CD14-positive monocyte (primary cell): ENCODE data around the gene PTPN14. TPM values are rescaled to one million over a fixed set of nuclear protein-coding genes. Genes with fewer than 3 reads are reported as not detected.

ENCODE experiments used
- DNase-seq, 3 donors: peaks; one replicate each; pipeline ENCODE4 v3.0.0-alpha.2; 2011 to 2022
- H2AFZ ChIP-seq: 2 replicates; pipeline ENCODE4 v1.6.0; 2012; ENCODE audit warnings: mild to moderate bottlenecking, low read depth, low read length, inconsistent platforms; ENCODE audit not compliant: insufficient read depth, poor library complexity, severe bottlenecking
- H3K27ac ChIP-seq, 2 donors: 1 replicate in 1 of 2; 2 replicates in 1 of 2; pipeline ENCODE4 v1.5.1; 2012 to 2013; ENCODE audit warnings: low read length in 2 of 2, control low read depth in 1 of 2, inconsistent platforms in 1 of 2, low read depth in 1 of 2, mild to moderate bottlenecking in 1 of 2
- H3K27me3 ChIP-seq, 2 donors: one replicate each; pipeline versions ENCODE4 v1.6.0 to v1.6.1; 2011 to 2013; ENCODE audit warnings: low read length in 2 of 2; ENCODE audit not compliant: control insufficient read depth in 2 of 2, insufficient read depth in 2 of 2
- H3K36me3 ChIP-seq, 2 donors: replicated peaks in 1 of 2; 1 replicate in 1 of 2; 2 replicates in 1 of 2; pipeline versions ENCODE4 v1.5.1 to v1.6.1; 2012 to 2013; ENCODE audit warnings: low read length in 2 of 2, control low read depth in 1 of 2, inconsistent platforms in 1 of 2, mild to moderate bottlenecking in 1 of 2; ENCODE audit not compliant: insufficient read depth in 2 of 2, control insufficient read depth in 1 of 2
- H3K4me1 ChIP-seq, 2 donors: 1 replicate in 1 of 2; 2 replicates in 1 of 2; pipeline versions ENCODE4 v1.5.1 to v1.6.1; 2012 to 2013; ENCODE audit warnings: low read length in 2 of 2, control low read depth in 1 of 2, inconsistent platforms in 1 of 2, mild to moderate bottlenecking in 1 of 2, moderate library complexity in 1 of 2; ENCODE audit not compliant: insufficient read depth in 2 of 2, control insufficient read depth in 1 of 2
- H3K4me2 ChIP-seq: replicated peaks from 2 replicates; pipeline ENCODE3; 2012; ENCODE audit warnings: low read length, moderate library complexity, mild to moderate bottlenecking; ENCODE audit not compliant: poor library complexity, severe bottlenecking; ENCODE audit errors: extremely low read depth
- H3K4me3 ChIP-seq, 3 experiments: fragments of 200-600 bp in 1 of 3; sonication (generic) in 1 of 3; replicated peaks in 1 of 3; 1 replicate in 2 of 3; 2 replicates in 1 of 3; pipeline ENCODE4 v1.5.1; 2011 to 2013; ENCODE audit warnings: low read length in 3 of 3, mild to moderate bottlenecking in 3 of 3, control low read depth in 2 of 3, low read depth in 2 of 3, inconsistent platforms in 1 of 3, moderate library complexity in 1 of 3
- H3K79me2 ChIP-seq: 2 replicates; pipeline ENCODE4 v1.6.0; 2012; ENCODE audit warnings: mild to moderate bottlenecking, control low read depth, inconsistent platforms, low read length, moderate library complexity; ENCODE audit not compliant: insufficient read depth
- H3K9ac ChIP-seq: 2 replicates; pipeline ENCODE4 v1.6.0; 2017; ENCODE audit warnings: low read length, mild to moderate bottlenecking; ENCODE audit not compliant: insufficient read depth, poor library complexity, severe bottlenecking
- H3K9me3 ChIP-seq, 2 donors: replicated peaks in 1 of 2; 1 replicate in 1 of 2; 2 replicates in 1 of 2; pipeline versions ENCODE4 v1.5.1 to v1.6.1; 2012 to 2013; ENCODE audit warnings: low read length in 2 of 2, control low read depth in 1 of 2; ENCODE audit not compliant: control insufficient read depth in 1 of 2, insufficient read depth in 1 of 2
- H4K20me1 ChIP-seq: 2 replicates; pipeline ENCODE4 v1.6.0; 2012; ENCODE audit warnings: mild to moderate bottlenecking, low read length, control low read depth, moderate library complexity; ENCODE audit not compliant: insufficient read depth
- H3K27ac Mint-ChIP-seq, 7 donors: one replicate each; pipeline ENCODE4 v1.8.0; 2020; ENCODE audit warnings: mild to moderate bottlenecking in 7 of 7, mixed read lengths in 7 of 7, moderate library complexity in 6 of 7, inconsistent platforms in 2 of 7
- H3K27me3 Mint-ChIP-seq, 3 donors: one replicate each; pipeline ENCODE4 v1.8.0; 2021 to 2022; ENCODE audit warnings: low read depth in 3 of 3, mild to moderate bottlenecking in 3 of 3, mixed read lengths in 3 of 3, moderate library complexity in 3 of 3, inconsistent platforms in 1 of 3
- H3K36me3 Mint-ChIP-seq, 2 donors: one replicate each; pipeline ENCODE4 v1.8.0; 2020; ENCODE audit warnings: mixed read lengths in 2 of 2, inconsistent platforms in 1 of 2, mild to moderate bottlenecking in 1 of 2
- H3K4me1 Mint-ChIP-seq: one replicate; pipeline ENCODE4 v1.8.0; 2020; ENCODE audit warnings: mild to moderate bottlenecking, mixed read lengths
- H3K4me3 Mint-ChIP-seq, 2 donors: one replicate each; pipeline ENCODE4 v1.8.0; 2020; ENCODE audit warnings: mild to moderate bottlenecking in 2 of 2, mixed read lengths in 2 of 2, moderate library complexity in 1 of 2
- H3K9me3 Mint-ChIP-seq, 7 donors: one replicate each; pipeline ENCODE4 v1.8.0; 2020 to 2022; ENCODE audit warnings: mixed read lengths in 7 of 7, mild to moderate bottlenecking in 6 of 7, moderate library complexity in 6 of 7, inconsistent platforms in 2 of 7
- CTCF ChIP-seq: fragments of 200-600 bp; IDR thresholded peaks from one replicate; pipeline ENCODE4 v1.8.0; 2022; ENCODE audit warnings: antibody characterized with exemption, mild to moderate bottlenecking
- WGBS: methylation state at CpG from one replicate; pipeline ENCODE4 v1.1.5; 2013; ENCODE audit warnings: missing lambda C conversion rate; ENCODE audit not compliant: insufficient coverage; 5-methylcytosine and 5-hydroxymethylcytosine counted together
- intact Hi-C, 2 donors: fragments of 100-400 bp; cut with micrococcal nuclease; formaldehyde crosslinking; loops; one replicate each; pipeline versions ENCODE4 v1.15.0 to v1.15.1; 2023
- polyA plus RNA-seq, 3 donors: library from polyadenylated mRNA; depleted of rRNA in 1 of 3; unstranded in 2 of 3; stranded (reverse) in 1 of 3; fragments of 300-500 nt in 2 of 3; fragments of >200 nt in 1 of 3; fragmentation: Illumina TruSeq in 2 of 3; gene quantifications; 1 replicate in 2 of 3; 2 replicates in 1 of 3; pipeline ENCODE4 v1.2.3, GENCODE V29; 2012 to 2021

The PTPN14 gene
- polyA plus RNA-seq, 3 donors, result 0.01 TPM; not detected in 1

GRCh38 chr1:214475331-214475730, 76.1 kb downstream of the PTPN14 start:
- 90% methylated on average over 1 of the region's 2 CpGs for WGBS
- Mint-ChIP-seq H3K27ac (no peak overlapping the region), H3K4me1 (no peaks in the 10 kb centered on the region), H3K27me3 (peaks cover 3 to 6% (median 6%) of the 10 kb centered on the region in 3 donors), H3K9me3 (no peaks in the 10 kb centered on the region), H3K36me3 (no peaks in the 10 kb centered on the region), H3K4me3 (no peak overlapping the region)
- no peaks in the 10 kb centered on the region for H4K20me1 ChIP-seq
- no peak overlapping the region for H3K9ac ChIP-seq
- H3K27ac ChIP-seq, result no peak overlapping the region
- no peaks in the 10 kb centered on the region for H3K4me1 ChIP-seq
- no peaks in the 10 kb centered on the region for H3K27me3 ChIP-seq
- no peaks in the 10 kb centered on the region for H3K9me3 ChIP-seq
- no peak for DNase-seq
- H3K36me3 ChIP-seq, result no peaks in the 10 kb centered on the region
- TF ChIP-seq CTCF, result no peak
- no peak overlapping the region for H3K4me2 ChIP-seq
- H3K79me2 ChIP-seq, result no peaks in the 10 kb centered on the region
- no peak overlapping the region for H3K4me3 ChIP-seq
- intact Hi-C loops, result no loop called here
- H2AFZ ChIP-seq, result no peak overlapping the region

GRCh38 chr1:214474467-214474866, 76.9 kb downstream of the PTPN14 start:
- WGBS, result no CpG with 5 or more reads among the region's 3 CpGs
- no peaks in the 10 kb centered on the region for H3K79me2 ChIP-seq
- H3K27me3 Mint-ChIP-seq, result peaks cover 3 to 6% (median 6%) of the 10 kb centered on the region in 3 donors

More at GRCh38 chr1:214474467-214474866, 76.9 kb downstream of the PTPN14 start:
- Histone ChIP-seq H3K27ac (no peak overlapping the region), H3K36me3 (no peaks in the 10 kb centered on the region), H2AFZ (no peak overlapping the region), H3K4me2 (no peak overlapping the region), H3K27me3 (no peaks in the 10 kb centered on the region), H3K4me3 (no peak overlapping the region), H4K20me1 (no peaks in the 10 kb centered on the region), H3K4me1 (no peaks in the 10 kb centered on the region), H3K9ac (no peak overlapping the region), H3K9me3 (no peaks in the 10 kb centered on the region)
- no peaks in the 10 kb centered on the region for H3K4me1 Mint-ChIP-seq
- no peaks in the 10 kb centered on the region for H3K36me3 Mint-ChIP-seq
- DNase-seq, result no peak
- H3K4me3 Mint-ChIP-seq, result no peak overlapping the region
- TF ChIP-seq CTCF, result no peak
- no peak overlapping the region for H3K27ac Mint-ChIP-seq
- intact Hi-C loops, result no loop called here
- H3K9me3 Mint-ChIP-seq, result no peaks in the 10 kb centered on the region
